GM12801 (cell line): ENCODE results near the gene VPS26B.

Source experiments
- CTCF ChIP-seq: IDR thresholded peaks from one replicate; pipeline ENCODE4 v1.5.1; 2011; ENCODE audit warnings: control low read depth; ENCODE audit not compliant: insufficient read length; ENCODE audit errors: extremely low read depth

VPS26B gene

GRCh38 chr11:134252346-134253187, 28.1 kb downstream of the VPS26B start:
- TF ChIP-seq CTCF, result no peak

- TF ChIP-seq CTCF, result no peak
Observed at GRCh38 chr11:134253188-134253993, 28.9 kb downstream of the VPS26B start, which contains the start of the genes ACAD8 and THYN1. Gene ACAD8 (plus strand): TSS chr11:134253568. CDS start chr11:134253601, 33 bp downstream. Gene THYN1 (minus strand): TSS chr11:134253352. CDS start chr11:134252882, 470 bp downstream.

- TF ChIP-seq CTCF, result no peak
Observed at GRCh38 chr11:134254433-134255183, 30.1 kb downstream of the VPS26B start.

GRCh38 chr11:134257101-134257500, 32.6 kb downstream of the VPS26B start:
- TF ChIP-seq CTCF, result no peak

GRCh38 chr11:134258577-134258976, 34.1 kb downstream of the VPS26B start:
- TF ChIP-seq CTCF, result no peak

- TF ChIP-seq CTCF, result no peak
Observed at GRCh38 chr11:134260503-134260902, 36.0 kb downstream of the VPS26B start.

GRCh38 chr11:134260983-134261382, 36.5 kb downstream of the VPS26B start:
- TF ChIP-seq CTCF, result no peak
